Measurements from ENCODE around the gene TWNK.

- TF ChIP-seq CTCF (IDR thresholded peaks at IDR 0.05; ENCODE audit: extremely low read depth in 1 of 2, insufficient read depth in 1 of 2, low read depth in 1 of 2, low read length in 2 of 2) (no peak), FOS (IDR thresholded peaks at IDR 0.05; ENCODE audit: borderline replicate concordance, insufficient read depth, low read length) (no peak), MYC (IDR thresholded peaks at IDR 0.05; ENCODE audit: low read depth, low read length) (no peak)
These were observed 17.0 kb upstream of the TWNK start for GRCh38 chr10:100970076-100970913.
